Left forelimb (tissue), 1 donor: ENCODE results near the gene THBS2.

Experiments
- DNase-seq: peaks from one replicate; pipeline ENCODE4 v3.0.0-alpha.2; 2018; ENCODE audit warnings: low spot score

The THBS2 gene

GRCh38 chr6:169184419-169184818 lies 69.2 kb downstream of the THBS2 start:
- peak; percentile 49 for DNase-seq

GRCh38 chr6:169183233-169183632 lies 70.4 kb downstream of the THBS2 start:
- peak; percentile 23 for DNase-seq

GRCh38 chr6:169179831-169180230 lies 73.8 kb downstream of the THBS2 start:
- peak; percentile 26 for DNase-seq

- DNase-seq = no peak
Measured at GRCh38 chr6:169177516-169178166, 76.0 kb downstream of the THBS2 start.

GRCh38 chr6:169176361-169176991 lies 77.2 kb downstream of the THBS2 start:
- DNase-seq = peak; percentile 36

- peak; percentile 51 for DNase-seq
Measured at GRCh38 chr6:169175360-169175887, 78.2 kb downstream of the THBS2 start.

- peak; percentile 62 for DNase-seq
Measured at GRCh38 chr6:169174516-169175359, 78.9 kb downstream of the THBS2 start.

- DNase-seq = peak; percentile 55
Measured at GRCh38 chr6:169173532-169174268, 79.9 kb downstream of the THBS2 start.

GRCh38 chr6:169172946-169173345 lies 80.7 kb downstream of the THBS2 start:
- DNase-seq = peak; percentile 26

- DNase-seq = peak; percentile 61
Measured at GRCh38 chr6:169172456-169172855, 81.2 kb downstream of the THBS2 start.

- peak; percentile 12 for DNase-seq
Measured at GRCh38 chr6:169171951-169172350, 81.7 kb downstream of the THBS2 start.

- DNase-seq = peak; percentile 55
Measured at GRCh38 chr6:169171016-169171415, 82.6 kb downstream of the THBS2 start.

GRCh38 chr6:169170583-169170955 lies 83.1 kb downstream of the THBS2 start:
- DNase-seq = peak; percentile 22

- peak; percentile 47 for DNase-seq
Measured at GRCh38 chr6:169169941-169170582, 83.6 kb downstream of the THBS2 start.

GRCh38 chr6:169169375-169169774 lies 84.3 kb downstream of the THBS2 start:
- DNase-seq = peak; percentile 56

GRCh38 chr6:169168706-169169105 lies 84.9 kb downstream of the THBS2 start:
- peak; percentile 40 for DNase-seq

GRCh38 chr6:169168302-169168630 lies 85.4 kb downstream of the THBS2 start:
- peak; percentile 30 for DNase-seq

GRCh38 chr6:169167581-169168301 lies 85.9 kb downstream of the THBS2 start:
- peak; percentile 60 for DNase-seq

- no peak for DNase-seq
Measured at GRCh38 chr6:169166896-169167580, 86.6 kb downstream of the THBS2 start.
